Measurements from ENCODE around the gene SSX2B.
"Not testable (repeated sequence)": the region's sequence is repeated elsewhere in the genome, so short reads cannot be mapped to it uniquely, and the experiment has no call there.

Gene SSX2B, protein sequence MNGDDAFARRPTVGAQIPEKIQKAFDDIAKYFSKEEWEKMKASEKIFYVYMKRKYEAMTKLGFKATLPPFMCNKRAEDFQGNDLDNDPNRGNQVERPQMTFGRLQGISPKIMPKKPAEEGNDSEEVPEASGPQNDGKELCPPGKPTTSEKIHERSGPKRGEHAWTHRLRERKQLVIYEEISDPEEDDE

GRCh38 chrX:52750952-52751351 lies at the start of gene SSX2B:
SSX2B (plus strand) TSS chrX:52751252; CDS start chrX:52752681, 1,429 bp downstream.
- H3K36me3 ChIP-seq (ENCODE audit: low read depth); H3K27me3 ChIP-seq (ENCODE audit: insufficient read depth, poor library complexity, severe bottlenecking); H3K4me1 ChIP-seq (ENCODE audit: insufficient read depth, poor library complexity, severe bottlenecking); DNase-seq (ENCODE audit: low spot score); H3K9me3 ChIP-seq (ENCODE audit: severe bottlenecking); H3K4me3 ChIP-seq (ENCODE audit: severe bottlenecking); H3K27ac ChIP-seq (ENCODE audit: poor library complexity, severe bottlenecking); ATAC-seq (ENCODE audit: low read depth): not testable (repeated sequence)

- DNase-seq (ENCODE audit: low spot score); H3K27ac ChIP-seq (ENCODE audit: poor library complexity, severe bottlenecking); H3K9me3 ChIP-seq (ENCODE audit: severe bottlenecking); H3K4me1 ChIP-seq (ENCODE audit: insufficient read depth, poor library complexity, severe bottlenecking); H3K36me3 ChIP-seq (ENCODE audit: low read depth); ATAC-seq (ENCODE audit: low read depth); H3K27me3 ChIP-seq (ENCODE audit: insufficient read depth, poor library complexity, severe bottlenecking); H3K4me3 ChIP-seq (ENCODE audit: severe bottlenecking): not testable (repeated sequence)
Observed at GRCh38 chrX:52707078-52707477, 44.0 kb upstream of the SSX2B start, which contains the start of gene SSX2. SSX2 (minus strand) TSS chrX:52707178; CDS start chrX:52705749, 1,429 bp downstream.

GRCh38 chrX:52765983-52766382 lies 14.9 kb downstream of the SSX2B start:
- H3K9me3 ChIP-seq (ENCODE audit: severe bottlenecking); H3K4me1 ChIP-seq (ENCODE audit: insufficient read depth, poor library complexity, severe bottlenecking); H3K4me3 ChIP-seq (ENCODE audit: severe bottlenecking); ATAC-seq (ENCODE audit: low read depth); DNase-seq (ENCODE audit: low spot score); H3K27ac ChIP-seq (ENCODE audit: poor library complexity, severe bottlenecking); H3K36me3 ChIP-seq (ENCODE audit: low read depth); H3K27me3 ChIP-seq (ENCODE audit: insufficient read depth, poor library complexity, severe bottlenecking): not testable (repeated sequence)

GRCh38 chrX:52773504-52773903 lies 22.5 kb downstream of the SSX2B start:
- H3K27me3 ChIP-seq (ENCODE audit: insufficient read depth, poor library complexity, severe bottlenecking); H3K4me1 ChIP-seq (ENCODE audit: insufficient read depth, poor library complexity, severe bottlenecking); ATAC-seq (ENCODE audit: low read depth); H3K27ac ChIP-seq (ENCODE audit: poor library complexity, severe bottlenecking); H3K36me3 ChIP-seq (ENCODE audit: low read depth); H3K9me3 ChIP-seq (ENCODE audit: severe bottlenecking); H3K4me3 ChIP-seq (ENCODE audit: severe bottlenecking); DNase-seq (ENCODE audit: low spot score): not testable (repeated sequence)

GRCh38 chrX:52797327-52797726 lies 46.3 kb downstream of the SSX2B start, which contains the start of gene SPANXN5:
SPANXN5 (minus strand) TSS chrX:52797427; CDS start chrX:52797348, 79 bp downstream.
- not testable (repeated sequence) for H3K36me3 ChIP-seq (ENCODE audit: low read depth); ATAC-seq (ENCODE audit: low read depth); H3K27ac ChIP-seq (ENCODE audit: poor library complexity, severe bottlenecking); H3K4me1 ChIP-seq (ENCODE audit: insufficient read depth, poor library complexity, severe bottlenecking); DNase-seq (ENCODE audit: low spot score); H3K9me3 ChIP-seq (ENCODE audit: severe bottlenecking); H3K27me3 ChIP-seq (ENCODE audit: insufficient read depth, poor library complexity, severe bottlenecking); H3K4me3 ChIP-seq (ENCODE audit: severe bottlenecking)

DNA sequence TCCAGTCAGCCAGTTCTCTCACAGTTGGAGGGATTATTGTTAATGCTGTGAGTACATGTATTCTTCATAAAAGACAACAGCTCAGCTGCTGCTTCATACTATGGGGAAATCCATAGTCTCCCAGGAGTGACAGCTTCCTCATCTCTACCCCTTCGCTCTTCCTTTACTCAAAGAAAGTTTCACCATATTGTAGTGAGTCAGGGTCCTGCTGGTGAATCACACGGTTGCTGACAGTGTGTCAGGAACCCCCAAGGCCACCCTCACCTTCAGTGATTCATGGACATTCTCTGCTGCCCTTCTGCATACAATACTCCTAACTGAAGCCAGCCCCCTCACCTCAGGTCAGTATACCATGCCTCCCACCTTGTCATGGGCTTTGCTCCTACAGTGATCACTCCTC lies 53.8 kb downstream of the SSX2B start:
- H3K27me3 ChIP-seq (ENCODE audit: insufficient read depth, poor library complexity, severe bottlenecking); H3K9me3 ChIP-seq (ENCODE audit: severe bottlenecking); ATAC-seq (ENCODE audit: low read depth); H3K36me3 ChIP-seq (ENCODE audit: low read depth); DNase-seq (ENCODE audit: low spot score); H3K27ac ChIP-seq (ENCODE audit: poor library complexity, severe bottlenecking); H3K4me1 ChIP-seq (ENCODE audit: insufficient read depth, poor library complexity, severe bottlenecking); H3K4me3 ChIP-seq (ENCODE audit: severe bottlenecking): not testable (repeated sequence)

All from RWPE2 (cell line).